BE2C (cell line): ENCODE results near the gene ACSL6. TPM values are rescaled to one million over a fixed set of nuclear protein-coding genes. Genes with fewer than 3 reads are reported as not detected.

Source experiments
- DNase-seq: peaks from one replicate; pipeline ENCODE4 v3.0.0-alpha.2; 2020
- H3K27me3 ChIP-seq: fragments of 250-450 bp; sonication (Bioruptor Pico); 2 replicates; pipeline ENCODE4 v1.5.1; 2020; ENCODE audit warnings: mild to moderate bottlenecking
- H3K36me3 ChIP-seq: fragments of 250-450 bp; sonication (Bioruptor Pico); 2 replicates; pipeline ENCODE4 v1.5.1; 2020; ENCODE audit warnings: mild to moderate bottlenecking
- H3K4me1 ChIP-seq: fragments of 250-450 bp; sonication (Bioruptor Pico); 2 replicates; pipeline ENCODE4 v1.5.1; 2020
- H3K4me3 ChIP-seq: 2 replicates; pipeline ENCODE4 v1.5.1; 2011; ENCODE audit warnings: low read depth, low read length
- H3K9me3 ChIP-seq: fragments of 250-450 bp; sonication (Bioruptor Pico); 2 replicates; pipeline ENCODE4 v1.5.1; 2020
- polyA plus RNA-seq: library from polyadenylated mRNA; unstranded; fragments of >200 nt; gene quantifications from one replicate; pipeline ENCODE4 v1.2.1, GENCODE V29; 2012; ENCODE audit warnings: low read depth, missing spikeins; ENCODE audit not compliant: insufficient read length, insufficient read depth
- TF ChIP-seq, protein P1 (sequence below): IDR thresholded peaks from 2 replicates; pipeline ENCODE4 v1.5.1; 2012; ENCODE audit warnings: mild to moderate bottlenecking, low read depth, low read length

ACSL6 gene, protein sequence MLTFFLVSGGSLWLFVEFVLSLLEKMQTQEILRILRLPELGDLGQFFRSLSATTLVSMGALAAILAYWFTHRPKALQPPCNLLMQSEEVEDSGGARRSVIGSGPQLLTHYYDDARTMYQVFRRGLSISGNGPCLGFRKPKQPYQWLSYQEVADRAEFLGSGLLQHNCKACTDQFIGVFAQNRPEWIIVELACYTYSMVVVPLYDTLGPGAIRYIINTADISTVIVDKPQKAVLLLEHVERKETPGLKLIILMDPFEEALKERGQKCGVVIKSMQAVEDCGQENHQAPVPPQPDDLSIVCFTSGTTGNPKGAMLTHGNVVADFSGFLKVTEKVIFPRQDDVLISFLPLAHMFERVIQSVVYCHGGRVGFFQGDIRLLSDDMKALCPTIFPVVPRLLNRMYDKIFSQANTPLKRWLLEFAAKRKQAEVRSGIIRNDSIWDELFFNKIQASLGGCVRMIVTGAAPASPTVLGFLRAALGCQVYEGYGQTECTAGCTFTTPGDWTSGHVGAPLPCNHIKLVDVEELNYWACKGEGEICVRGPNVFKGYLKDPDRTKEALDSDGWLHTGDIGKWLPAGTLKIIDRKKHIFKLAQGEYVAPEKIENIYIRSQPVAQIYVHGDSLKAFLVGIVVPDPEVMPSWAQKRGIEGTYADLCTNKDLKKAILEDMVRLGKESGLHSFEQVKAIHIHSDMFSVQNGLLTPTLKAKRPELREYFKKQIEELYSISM
- 1.9 TPM for polyA plus RNA-seq

DNA sequence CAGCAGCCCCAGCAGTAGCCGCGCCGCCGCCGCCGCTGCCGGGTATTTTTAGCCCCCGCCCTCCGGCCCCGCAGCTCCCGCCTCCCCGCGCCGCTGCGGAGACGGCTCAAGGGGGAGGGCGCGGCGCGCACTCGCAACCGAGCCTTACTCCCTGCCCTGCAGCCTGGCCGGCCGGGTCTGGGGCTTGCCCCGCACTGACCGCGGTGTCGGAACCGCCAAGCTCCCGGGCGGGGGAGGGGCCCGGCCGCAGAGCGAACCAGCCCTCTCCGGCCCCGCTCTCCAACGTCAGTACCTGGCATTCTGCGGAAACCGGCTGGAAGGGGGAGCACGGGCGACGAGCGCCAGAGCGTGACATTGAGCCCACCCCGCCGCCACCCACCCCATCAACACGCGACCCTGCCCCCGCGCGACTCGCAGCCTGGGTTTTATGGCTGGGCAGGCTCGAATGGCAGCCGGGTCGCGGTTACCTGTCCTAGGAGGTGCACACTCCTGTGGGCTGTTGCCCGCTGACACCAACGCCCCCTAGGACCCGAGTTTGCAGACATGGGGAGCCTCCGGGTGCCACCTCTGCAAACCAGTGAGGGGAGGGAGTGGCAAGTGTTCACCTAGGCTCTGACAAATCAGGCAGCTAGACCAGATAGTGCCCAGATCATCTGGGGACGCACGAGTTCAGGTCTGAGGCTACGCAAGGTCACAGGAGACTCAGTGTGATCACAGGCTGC, at the start of gene ACSL6:
Gene ACSL6 (minus strand): TSS at position 37 of the 722 bp plus-strand sequence. CDS start 105 bp downstream, outside the sequence.
- H3K4me1 ChIP-seq, result no peaks in the 10 kb centered on the region
- peak within 1 kb of the TSS; percentile 63 for H3K4me3 ChIP-seq
- DNase-seq, result peak; percentile 61
- no peaks in the 10 kb centered on the region for H3K36me3 ChIP-seq
- H3K27me3 ChIP-seq, result peaks cover 10% of the 10 kb centered on the region
- TF ChIP-seq, protein P1, sequence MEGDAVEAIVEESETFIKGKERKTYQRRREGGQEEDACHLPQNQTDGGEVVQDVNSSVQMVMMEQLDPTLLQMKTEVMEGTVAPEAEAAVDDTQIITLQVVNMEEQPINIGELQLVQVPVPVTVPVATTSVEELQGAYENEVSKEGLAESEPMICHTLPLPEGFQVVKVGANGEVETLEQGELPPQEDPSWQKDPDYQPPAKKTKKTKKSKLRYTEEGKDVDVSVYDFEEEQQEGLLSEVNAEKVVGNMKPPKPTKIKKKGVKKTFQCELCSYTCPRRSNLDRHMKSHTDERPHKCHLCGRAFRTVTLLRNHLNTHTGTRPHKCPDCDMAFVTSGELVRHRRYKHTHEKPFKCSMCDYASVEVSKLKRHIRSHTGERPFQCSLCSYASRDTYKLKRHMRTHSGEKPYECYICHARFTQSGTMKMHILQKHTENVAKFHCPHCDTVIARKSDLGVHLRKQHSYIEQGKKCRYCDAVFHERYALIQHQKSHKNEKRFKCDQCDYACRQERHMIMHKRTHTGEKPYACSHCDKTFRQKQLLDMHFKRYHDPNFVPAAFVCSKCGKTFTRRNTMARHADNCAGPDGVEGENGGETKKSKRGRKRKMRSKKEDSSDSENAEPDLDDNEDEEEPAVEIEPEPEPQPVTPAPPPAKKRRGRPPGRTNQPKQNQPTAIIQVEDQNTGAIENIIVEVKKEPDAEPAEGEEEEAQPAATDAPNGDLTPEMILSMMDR, result no peak
- H3K9me3 ChIP-seq, result no peaks in the 10 kb centered on the region

DNA sequence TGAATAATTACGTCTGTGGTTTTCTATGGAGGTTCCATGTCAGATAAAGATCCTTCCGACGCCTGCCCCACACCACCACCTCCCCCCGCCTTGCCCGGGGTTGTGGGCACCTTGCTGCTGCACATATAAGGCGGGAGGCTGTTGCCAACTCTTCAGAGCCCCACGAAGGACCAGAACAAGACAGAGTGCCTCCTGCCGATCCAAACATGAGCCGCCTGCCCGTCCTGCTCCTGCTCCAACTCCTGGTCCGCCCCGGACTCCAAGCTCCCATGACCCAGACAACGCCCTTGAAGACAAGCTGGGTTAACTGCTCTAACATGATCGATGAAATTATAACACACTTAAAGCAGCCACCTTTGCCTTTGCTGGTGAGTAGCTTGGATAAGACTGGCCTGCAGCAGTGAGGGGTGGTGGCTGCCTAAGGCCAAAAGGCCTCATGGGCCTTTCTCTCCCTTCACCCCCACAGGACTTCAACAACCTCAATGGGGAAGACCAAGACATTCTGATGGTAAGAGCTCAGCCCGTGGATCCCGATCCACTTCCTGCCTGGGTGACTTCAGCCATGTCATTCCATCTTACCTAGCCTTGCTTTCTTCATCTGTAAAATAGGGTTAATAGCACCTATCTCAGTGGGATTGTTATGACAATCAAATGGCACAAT, 49.2 kb upstream of the ACSL6 start, which contains the start of gene IL3:
Gene IL3 (plus strand): TSS at position 155 of the 661 bp plus-strand sequence. CDS start 52 bp downstream, at position 207.
- H3K27me3 ChIP-seq, result no peaks in the 10 kb centered on the region
- TF ChIP-seq, protein P1, result no peak
- no peak within 1 kb of the TSS for H3K4me3 ChIP-seq
- H3K36me3 ChIP-seq, result no peaks in the 10 kb centered on the region
- no peak for DNase-seq
- no peaks in the 10 kb centered on the region for H3K9me3 ChIP-seq
- peaks cover 4% of the 10 kb centered on the region for H3K4me1 ChIP-seq

DNA sequence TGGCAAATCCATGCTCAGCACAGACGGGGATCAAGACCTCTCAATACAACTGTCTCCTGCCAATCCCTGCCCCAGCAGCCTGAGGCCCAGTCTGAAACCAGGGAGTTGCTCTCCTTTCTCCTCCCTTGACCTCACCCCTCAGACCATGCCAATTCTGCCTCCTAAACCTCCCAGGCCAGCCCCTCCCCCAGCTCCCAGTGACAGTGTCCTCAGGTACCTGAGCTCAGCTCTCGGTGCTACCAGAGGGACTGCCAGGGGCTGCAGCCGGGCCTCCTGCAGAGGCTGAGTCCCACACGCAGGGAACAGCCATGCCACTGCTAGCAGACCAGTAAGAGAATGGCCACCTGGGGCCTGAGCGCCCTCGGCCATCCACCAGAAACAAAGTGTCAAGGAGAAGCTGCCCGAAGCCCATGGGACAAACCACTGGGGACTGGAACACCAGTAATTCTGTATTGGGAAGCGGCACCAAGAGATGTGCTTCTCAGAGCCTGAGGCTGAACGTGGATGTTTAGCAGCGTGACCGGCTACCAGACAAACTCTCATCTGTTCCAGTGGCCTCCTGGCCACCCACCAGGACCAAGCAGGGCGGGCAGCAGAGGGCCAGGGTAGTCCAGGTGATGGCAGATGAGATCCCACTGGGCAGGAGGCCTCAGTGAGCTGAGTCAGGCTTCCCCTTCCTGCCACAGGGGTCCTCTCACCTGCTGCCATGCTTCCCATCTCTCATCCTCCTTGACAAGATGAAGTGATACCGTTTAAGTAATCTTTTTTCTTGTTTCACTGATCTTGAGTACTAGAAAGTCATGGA, 48.4 kb upstream of the ACSL6 start:
- TF ChIP-seq, protein P1, result no peak
- no peaks in the 10 kb centered on the region for H3K9me3 ChIP-seq
- H3K4me1 ChIP-seq, result peaks cover 2% of the 10 kb centered on the region
- H3K4me3 ChIP-seq, result no peak overlapping the region
- no peak for DNase-seq
- H3K36me3 ChIP-seq, result no peaks in the 10 kb centered on the region
- no peaks in the 10 kb centered on the region for H3K27me3 ChIP-seq

DNA sequence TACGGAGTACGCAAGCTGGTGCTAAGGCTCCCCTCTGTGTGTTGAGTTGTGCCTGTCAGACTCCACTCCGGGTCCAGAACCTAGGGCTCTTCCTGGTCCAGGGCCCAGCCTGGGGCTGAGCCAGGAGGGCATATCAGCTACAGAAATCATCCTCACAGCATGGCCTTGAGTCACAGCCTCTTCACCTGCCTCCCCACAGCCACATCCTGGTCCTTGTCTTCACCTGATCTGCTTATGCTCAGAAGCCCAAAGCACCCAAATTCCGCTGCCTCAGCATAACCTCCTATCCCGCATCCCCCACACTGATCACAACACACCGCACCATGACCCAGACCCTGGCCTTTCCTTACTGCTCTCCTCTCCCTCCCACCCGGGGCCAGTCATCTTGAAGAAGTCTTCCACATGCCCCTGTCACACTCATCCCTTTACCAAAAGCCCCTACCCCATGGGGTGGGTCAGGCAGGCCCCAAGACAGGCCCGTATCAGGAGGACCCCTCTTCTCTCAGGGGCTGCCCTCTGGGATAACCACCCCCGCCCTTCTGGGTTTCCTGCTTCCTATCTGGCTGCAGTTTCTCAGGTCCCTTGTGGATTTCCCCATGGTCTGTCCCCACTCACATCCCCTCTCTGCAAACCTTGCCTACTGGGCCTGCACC, 47.7 kb upstream of the ACSL6 start:
- no peak for DNase-seq
- H3K9me3 ChIP-seq, result no peaks in the 10 kb centered on the region

More for the DNA sequence above, 47.7 kb upstream of the ACSL6 start:
- TF ChIP-seq, protein P1, result no peak
- Histone ChIP-seq H3K4me3 (no peak overlapping the region), H3K36me3 (no peaks in the 10 kb centered on the region), H3K27me3 (no peaks in the 10 kb centered on the region), H3K4me1 (no peaks in the 10 kb centered on the region)
